Erythroblast (primary cell): ENCODE measurements around the gene CNIH1.

Source experiments
- GATA1 ChIP-seq: IDR thresholded peaks from 2 replicates; pipeline ENCODE4 v1.6.1; 2011; ENCODE audit warnings: low read depth, mild to moderate bottlenecking, control low read depth, low read length, moderate library complexity
- POLR2A ChIP-seq: IDR thresholded peaks from 2 replicates; pipeline ENCODE4 v1.6.1; 2011; ENCODE audit warnings: mild to moderate bottlenecking, low read length

DNA sequence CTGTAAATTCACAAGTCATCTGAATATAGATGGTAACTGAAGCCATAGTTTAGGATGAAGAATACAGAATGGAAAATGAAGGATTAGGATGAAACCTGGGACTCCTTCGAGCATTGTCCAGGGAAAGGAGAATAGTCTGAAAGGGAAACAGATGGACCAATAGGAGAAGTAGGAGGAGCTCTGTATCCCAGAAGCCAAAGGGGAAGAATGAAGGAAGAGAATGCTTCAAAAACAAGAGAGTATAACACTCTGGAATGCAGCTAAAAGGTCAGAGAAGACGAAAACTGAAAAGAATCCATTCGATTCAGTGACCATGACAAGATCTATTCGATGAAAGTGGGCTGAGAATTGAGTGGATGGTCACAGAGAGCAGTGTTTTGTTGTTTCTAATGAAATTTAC, 46.6 kb upstream of the CNIH1 start:
- TF ChIP-seq POLR2A = no peak
- no peak for TF ChIP-seq GATA1
